ENCODE results near the gene CLEC18A.

DNA sequence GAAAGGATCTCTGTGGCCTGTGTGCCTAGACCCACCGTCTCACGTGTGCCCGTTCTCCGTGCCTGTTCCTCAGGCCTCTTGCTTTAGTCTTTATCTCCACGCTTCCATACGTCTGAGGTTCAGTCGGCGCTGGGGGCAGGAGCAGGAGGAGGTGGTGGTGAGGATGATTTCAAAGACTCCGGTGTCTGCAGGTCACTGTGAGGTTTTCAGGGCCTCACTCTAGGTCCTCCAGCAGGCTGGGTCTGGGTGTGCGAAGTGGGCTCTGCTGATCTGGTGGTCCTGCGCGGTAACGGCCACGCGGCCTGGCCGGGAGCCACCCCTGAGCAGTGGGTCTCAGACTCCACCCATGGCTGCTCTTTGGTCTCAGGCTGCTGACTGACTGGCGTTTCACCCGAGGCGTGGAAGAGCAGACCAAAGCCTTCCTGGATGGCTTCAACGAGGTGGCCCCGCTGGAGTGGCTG, 14.4 kb upstream of the CLEC18A start:
- TF ChIP-seq, protein P1, sequence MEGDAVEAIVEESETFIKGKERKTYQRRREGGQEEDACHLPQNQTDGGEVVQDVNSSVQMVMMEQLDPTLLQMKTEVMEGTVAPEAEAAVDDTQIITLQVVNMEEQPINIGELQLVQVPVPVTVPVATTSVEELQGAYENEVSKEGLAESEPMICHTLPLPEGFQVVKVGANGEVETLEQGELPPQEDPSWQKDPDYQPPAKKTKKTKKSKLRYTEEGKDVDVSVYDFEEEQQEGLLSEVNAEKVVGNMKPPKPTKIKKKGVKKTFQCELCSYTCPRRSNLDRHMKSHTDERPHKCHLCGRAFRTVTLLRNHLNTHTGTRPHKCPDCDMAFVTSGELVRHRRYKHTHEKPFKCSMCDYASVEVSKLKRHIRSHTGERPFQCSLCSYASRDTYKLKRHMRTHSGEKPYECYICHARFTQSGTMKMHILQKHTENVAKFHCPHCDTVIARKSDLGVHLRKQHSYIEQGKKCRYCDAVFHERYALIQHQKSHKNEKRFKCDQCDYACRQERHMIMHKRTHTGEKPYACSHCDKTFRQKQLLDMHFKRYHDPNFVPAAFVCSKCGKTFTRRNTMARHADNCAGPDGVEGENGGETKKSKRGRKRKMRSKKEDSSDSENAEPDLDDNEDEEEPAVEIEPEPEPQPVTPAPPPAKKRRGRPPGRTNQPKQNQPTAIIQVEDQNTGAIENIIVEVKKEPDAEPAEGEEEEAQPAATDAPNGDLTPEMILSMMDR (IDR thresholded peaks at IDR 0.05; ENCODE audit: insufficient read depth, low read depth, low read length), result no peak
- no peak for TF ChIP-seq EZH2 (IDR thresholded peaks at IDR 0.05; ENCODE audit: insufficient read depth, low read length)
